Renal cortex interstitium (tissue), 11 donors: ENCODE data around the gene GLO1. TPM values are rescaled to one million over a fixed set of nuclear protein-coding genes. Genes with fewer than 3 reads are reported as not detected.

Experiments
- DNase-seq, 11 donors: peaks; one replicate each; pipeline ENCODE4 v3.0.0-alpha.2; 2013; ENCODE audit warnings: low read depth in 9 of 11, low spot score in 4 of 11; ENCODE audit errors: extremely low read depth in 1 of 11
- polyA plus RNA-seq, 3 donors: library from polyadenylated mRNA; unstranded; fragments of 120-200 nt; gene quantifications; one replicate each; pipeline ENCODE4 v1.2.1, GENCODE V29; 2013; ENCODE audit not compliant: insufficient read length in 3 of 3

Gene GLO1
- polyA plus RNA-seq, 3 donors, result 134 to 167 (median 137) TPM

DNA sequence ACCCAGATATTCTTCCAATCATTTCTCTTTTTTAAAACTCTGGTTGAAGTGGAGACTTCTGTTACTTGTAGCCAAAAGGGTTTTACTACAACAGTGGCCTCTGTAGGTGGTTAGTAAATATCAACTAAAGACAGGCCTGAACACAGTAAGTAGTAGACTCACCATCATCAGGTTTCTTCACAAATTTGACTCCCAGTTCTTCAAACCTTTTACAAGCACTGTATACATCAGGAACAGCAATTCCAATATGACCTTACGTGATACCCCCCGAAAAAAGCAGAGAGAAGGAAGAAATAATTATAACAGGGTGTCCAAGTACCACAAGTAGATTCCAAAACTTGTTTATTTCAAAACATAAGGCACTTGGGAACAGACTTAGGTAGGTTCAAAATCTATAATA is 21.1 kb downstream of the GLO1 start:
- no peak for DNase-seq

DNA sequence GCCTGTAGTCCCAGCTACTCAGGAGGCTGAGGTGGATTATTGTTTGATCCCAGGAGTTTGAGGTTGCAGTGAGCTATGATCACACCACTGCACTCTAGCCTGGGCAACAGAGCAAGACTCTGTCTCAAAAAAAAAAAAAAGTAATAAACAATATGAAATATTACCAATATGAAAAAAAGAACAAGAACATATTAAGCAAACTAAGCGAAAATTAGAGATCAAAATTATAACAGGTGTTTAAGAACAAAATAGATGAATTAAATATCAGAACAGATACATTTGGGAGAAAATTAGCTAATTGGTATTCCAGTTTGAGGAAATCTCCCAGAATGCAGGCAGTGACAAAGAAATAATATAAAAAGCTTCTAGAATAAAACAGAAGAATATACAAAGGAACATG is 23.3 kb downstream of the GLO1 start:
- DNase-seq, result no peak

DNA sequence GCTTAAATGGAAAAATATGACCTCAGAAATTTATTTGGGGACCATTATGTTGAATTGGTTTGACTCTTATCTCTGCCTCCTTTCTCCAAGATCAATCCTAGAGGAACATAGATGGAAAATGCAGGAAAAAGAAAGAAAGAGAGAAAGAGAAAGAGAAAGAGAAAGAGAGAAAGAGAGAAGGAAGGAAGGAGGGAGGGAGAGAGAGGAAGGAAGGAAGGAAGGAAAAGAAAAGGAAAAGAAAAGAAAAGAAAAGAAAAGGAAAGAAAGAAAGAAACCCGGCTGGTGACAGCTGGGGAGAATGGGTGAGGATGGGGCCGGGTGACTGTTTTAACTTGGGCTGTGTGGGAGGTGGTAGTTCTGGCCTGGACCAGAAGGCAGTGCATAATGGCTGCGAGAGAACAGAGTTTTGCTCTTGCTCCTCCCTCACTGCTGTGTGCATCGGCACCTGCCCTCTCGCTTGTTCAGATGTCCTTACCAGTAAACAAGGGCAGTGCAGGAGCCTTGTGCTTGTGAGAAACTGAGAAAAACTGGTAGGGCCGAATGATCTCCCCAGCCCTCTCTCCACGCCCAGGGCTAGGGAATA is 24.7 kb downstream of the GLO1 start:
- DNase-seq, result no peak

DNA sequence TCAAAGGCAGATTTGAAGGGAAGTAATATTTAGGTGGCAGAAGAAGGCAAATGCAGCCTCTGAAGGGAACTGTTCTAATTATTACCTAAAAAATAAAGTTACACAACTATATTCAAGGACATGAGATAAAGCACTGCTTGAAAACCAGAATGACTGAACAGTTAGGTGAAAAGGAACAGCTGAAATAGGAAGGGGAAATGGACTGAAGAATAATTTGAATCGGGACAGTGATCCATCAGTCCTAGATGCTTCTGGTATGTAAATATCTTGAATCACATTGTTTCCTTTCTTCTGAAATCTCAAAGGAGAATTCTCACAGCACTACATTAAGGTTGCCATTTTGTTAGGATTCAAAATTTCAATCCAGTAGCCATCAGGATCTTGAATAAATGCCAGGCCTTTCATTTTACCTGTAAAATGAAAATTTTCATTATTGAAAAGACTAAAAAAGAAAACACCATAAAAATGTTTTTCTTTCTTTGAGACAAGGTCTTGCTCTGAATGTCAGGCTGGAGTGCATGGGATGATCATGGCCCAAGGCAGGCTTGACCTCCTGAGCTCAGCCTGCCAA is 25.9 kb downstream of the GLO1 start:
- no peak for DNase-seq

DNA sequence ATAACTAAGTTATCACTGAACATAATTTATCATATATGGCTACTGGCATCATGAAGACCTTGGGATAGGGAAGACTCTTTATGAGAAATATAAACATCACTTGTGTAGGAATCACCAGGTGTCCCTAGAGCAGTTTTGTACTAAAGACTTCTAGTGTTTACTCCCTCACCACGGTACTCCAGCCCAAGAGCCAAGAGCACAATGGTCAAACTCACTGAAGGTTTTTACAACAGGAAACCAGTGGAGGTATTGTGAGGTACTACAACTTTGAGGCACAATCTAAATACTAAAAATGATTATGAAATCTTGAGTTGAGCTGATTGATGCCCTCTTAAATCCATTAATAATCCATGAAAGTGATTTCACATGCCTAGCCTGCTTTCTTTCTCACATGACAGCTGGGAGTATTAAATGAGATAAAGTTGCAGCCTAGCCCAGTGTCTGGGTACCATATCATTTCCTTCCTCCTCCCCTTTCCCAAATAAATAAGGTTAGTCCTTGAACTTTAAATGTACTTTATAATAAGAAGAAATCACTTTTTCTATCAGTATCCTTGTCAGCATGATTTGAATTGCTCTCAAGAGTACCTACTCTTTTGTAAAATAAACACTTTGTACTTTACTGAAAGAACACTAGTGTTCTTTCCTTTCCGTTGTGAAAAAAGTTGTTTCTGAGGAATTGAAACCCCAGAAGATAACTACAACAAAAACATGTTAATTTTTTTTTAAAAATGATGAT is 26.5 kb downstream of the GLO1 start:
- DNase-seq, result no peak

DNA sequence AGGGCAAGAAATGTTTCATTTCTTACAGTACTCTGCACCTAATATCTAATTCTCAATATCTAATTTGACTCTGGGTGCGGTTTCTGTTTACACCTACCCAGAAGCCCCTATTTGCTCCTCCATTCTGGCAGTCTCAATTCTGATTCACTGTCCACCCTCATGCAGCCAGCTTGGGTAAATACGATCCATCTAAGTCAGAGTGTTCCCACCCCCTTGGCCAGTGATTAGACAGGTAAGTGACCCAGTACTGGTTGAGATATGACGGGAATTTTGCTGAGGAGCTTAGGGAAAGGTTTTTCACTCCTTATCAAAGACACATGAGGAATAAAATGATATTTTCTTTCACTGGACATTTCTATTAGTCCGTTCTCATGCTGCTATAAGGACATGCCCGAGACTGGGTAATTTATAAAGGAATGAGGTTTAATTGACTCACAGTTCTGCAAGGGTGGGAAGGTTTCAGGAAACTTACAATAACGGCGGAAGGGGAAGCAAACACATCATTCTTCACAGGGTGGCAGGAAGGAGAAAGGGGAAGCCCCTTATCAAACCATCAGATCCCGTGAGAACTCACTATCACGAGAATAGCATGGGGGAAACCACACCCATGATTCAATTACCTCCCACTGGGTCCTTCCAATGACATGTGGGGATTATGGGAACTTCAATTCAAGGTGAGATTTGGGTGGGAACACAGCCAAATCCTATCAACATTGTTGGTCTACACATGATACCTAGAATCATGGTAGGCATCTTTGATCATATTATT is 29.4 kb downstream of the GLO1 start:
- DNase-seq, result no peak

DNA sequence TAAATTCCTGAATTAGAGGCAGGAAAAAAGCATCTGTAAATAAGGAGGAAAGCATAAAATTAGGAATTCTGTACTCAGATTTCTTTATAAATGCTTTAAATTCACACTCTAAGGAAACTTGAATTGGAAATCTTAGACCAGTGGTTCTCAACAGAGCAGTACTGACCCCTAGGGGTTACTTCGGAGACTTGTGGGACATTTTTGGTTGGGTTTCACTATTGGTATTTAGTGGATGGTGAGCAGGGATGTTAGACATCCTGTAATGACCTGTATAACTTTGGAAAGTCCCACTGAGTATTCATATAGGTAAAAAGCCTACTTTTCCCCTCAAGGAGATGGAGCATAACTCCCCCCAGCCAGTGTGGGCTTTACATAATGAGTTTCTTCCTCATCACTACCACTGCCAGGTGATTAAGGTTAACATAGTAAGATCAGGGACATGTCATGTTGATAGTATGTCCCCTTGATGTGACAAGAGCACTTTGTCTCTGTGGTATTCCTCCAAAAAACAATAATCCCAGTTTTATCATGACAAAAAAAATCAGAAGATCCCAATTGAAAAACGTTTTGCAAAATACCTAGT is 31.0 kb downstream of the GLO1 start:
- peak; percentile 5 to 39 (median 18) for DNase-seq

DNA sequence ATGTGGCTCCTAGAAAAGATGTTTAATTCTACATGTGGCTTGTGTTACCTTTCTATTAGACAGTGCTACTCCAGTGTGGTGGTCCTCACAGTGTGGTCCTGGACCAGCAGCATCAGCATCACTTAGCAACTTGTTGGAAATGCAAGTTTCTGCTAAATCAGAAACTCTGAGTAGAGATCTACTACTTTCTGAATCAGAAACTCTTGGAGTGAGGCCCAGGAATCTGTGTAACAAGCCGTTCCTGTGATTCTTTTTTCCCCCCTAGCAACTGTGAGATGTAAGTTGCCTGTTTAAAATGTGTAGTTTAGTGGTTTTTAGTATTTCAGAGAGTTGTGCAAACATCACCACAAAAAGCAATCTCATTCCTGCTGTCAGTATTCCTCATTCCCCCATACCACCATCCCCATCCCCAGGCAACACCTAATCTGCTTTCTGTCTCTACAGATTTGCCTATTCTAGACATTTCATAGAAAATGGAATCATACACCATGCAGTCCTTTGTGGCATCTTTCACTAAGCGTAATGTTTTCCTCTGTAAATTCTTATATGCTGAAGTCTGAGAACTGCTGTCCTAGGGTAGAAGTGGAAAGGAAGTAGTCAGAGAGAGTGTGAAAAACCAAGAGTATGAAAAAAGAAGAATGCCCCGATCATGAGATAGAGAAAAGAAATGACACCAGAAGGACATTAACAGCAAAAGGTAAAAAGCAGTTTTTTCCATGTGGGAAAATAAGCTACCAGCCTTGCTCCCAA is 44.4 kb downstream of the GLO1 start:
- DNase-seq, result no peak

DNA sequence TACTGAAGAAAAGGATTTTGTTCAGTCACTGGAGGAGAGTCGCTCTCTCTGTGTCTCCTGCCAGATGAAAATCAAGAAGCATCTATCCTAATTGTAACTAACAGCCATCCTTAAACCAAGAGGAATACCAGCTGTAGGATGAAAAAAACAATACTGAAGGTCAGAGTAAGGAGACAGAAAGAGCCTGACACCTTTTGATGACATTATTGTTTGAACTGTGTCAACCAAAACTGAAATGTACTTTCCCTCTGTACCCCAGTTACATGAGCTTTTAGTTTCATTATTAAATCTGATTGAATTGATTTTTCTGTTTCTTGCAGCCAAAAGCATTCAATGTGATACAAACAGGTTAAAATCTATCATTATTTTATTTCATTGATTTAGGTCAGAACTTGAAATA is 46.0 kb downstream of the GLO1 start:
- DNase-seq, result no peak

DNA sequence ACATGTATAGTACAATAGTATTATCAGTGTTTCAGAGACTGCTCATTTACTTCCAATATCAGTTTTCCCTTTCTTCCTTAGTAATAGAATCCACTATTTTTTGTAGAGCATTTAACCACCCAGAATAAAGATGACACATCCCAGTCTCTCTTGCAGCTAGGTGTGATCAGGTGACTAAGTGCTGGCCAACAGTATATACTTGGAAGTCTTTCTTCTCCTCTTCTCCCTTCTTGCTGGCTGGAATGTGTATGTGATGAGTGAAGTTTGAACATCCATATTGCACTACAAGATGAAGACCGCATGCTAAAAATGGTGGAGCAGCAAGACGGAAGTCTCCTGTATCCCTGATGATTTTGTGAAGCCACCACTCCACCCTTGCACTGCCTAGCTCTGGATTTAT is 48.7 kb downstream of the GLO1 start:
- no peak for DNase-seq

DNA sequence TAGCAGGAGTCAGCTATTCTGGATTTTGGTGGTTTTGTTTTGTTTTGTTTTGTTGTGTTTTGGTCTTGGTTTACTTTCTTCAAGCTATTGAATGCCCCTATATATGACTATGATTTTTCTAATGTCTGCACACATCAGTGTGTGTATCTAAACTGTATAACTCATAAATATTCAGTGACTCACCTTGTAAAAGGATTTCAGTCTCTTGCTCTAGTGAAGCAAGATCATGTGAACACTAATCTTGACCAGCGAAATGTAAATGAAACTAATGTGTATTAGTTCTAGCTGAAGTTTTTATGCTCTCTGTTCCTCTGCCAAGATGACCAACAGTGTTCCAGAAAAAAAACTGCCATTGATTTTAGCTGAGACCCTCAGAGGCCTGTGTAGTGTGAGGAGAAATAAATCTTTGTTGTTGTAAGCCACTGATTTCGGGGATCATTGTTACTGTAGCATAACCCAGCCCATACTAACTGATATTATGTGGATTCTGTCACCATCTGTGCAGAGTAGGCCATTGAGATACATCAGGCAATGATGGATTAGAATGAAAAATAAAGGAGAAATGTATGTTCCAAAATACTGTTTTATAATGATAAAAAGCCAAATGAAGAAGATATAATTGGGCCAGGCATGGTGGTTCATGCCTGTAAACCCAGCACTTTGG is 51.7 kb downstream of the GLO1 start:
- no peak for DNase-seq

DNA sequence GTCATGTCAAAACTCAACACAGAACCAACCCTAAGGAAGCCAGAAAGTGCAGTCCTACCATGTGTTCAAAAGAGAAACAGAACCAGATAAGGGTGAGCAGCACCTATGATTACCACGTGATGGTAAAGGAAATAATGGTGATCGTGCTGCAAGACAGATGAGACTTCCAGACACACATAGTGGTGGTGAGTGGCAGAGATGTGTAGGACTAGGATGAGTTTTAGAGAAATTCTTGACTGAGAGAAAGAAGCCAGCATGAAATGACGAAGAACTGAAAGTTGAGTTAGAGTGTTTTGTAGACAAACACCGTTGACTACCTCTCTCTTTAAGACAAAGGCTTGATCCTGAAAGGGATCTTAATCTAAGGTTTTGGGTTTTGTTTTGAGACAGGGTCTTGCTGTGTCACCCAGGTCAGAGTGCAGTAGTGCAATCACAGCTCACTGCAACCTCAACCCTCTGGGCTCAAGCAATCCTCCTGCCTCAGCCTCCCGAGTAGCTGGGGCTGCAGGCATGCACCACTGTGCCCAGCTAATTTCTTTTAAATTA is 52.7 kb downstream of the GLO1 start:
- no peak for DNase-seq

DNA sequence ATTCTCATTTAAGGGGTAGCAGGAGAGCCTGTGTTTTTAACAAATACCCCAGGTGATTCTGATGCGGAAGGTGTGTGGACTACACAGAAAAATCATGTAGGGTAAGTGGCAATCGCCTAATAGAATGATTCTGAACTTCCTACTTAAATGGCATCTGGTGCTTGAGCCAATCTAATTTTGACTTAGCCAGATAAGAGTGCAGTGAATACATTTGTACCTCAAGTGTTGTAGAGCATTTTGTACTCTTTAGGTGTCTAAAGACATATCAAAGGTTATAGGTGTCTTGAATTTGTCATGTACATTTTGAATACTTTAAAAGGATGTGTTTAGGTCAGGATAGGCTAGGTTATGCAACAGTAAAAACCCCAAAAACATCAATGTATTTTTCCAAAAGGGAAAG is 53.2 kb downstream of the GLO1 start:
- no peak for DNase-seq

DNA sequence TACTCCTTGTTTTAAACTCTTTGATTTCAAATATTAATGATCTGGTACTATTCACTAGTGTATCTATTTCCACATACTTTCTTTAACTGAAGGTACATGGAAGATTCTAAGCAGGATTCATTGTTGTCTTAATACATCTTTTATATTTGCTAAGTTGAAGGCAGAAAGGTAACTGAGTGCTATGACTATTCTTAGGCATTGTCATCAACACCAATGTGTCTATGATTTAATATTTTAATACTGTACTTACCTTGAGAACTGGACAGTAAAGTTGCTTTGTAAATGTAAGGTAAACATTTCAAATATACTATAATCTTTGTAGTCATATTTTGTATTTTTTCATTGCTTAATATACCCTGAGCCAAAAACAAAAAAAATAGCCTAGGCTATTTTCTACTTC is 54.3 kb downstream of the GLO1 start:
- no peak for DNase-seq

DNA sequence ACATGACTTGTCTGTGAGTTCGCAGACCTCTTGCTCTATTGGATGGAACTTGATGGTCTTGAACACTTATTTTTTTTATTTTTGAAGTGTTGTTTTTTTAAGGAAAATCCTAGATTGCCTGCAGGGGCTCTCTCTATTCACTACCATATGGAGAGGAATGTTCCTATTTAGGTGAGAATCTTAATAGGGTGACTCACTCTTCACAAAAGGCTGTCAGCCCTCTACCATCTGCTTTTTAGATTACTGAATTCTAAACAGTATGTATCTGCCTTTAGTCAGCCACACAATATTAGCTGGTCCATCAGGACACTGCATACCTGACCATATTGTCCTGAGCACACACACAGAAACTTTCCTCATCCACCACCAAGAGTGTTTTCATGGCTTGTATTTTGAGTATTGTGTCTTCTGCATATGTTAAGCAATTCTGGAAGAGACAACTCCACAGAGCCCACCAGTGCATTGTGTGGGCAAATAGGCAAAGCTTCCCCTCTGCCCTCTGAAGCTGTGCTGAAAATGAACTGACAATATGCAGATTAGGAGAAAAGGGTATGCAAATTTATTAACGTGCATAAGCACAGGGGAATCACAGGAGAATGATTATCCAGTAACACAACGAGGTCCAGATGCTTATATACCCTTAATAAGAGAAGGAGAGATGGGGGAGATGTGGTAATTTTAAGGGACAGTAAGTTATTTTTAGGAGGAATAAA is 56.6 kb downstream of the GLO1 start:
- no peak for DNase-seq

DNA sequence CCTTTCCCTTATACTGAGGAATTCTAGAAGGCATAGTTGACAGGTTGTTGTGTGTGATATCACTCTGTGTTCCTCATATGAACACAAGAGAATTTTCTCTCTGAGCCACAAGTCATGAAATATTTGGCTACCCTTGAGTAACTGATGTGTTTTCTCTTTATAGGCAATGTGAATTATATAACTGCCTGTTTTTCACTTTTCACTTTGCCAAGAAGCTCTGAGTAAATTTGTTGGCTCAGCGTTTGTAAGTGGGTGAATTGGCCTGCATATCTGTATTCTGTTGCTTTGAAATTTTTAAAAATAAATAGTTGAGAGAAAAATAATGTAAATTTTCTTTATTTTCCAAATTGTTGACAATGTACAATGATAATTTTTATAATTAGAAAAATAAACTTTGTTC is 58.0 kb downstream of the GLO1 start:
- no peak for DNase-seq

DNA sequence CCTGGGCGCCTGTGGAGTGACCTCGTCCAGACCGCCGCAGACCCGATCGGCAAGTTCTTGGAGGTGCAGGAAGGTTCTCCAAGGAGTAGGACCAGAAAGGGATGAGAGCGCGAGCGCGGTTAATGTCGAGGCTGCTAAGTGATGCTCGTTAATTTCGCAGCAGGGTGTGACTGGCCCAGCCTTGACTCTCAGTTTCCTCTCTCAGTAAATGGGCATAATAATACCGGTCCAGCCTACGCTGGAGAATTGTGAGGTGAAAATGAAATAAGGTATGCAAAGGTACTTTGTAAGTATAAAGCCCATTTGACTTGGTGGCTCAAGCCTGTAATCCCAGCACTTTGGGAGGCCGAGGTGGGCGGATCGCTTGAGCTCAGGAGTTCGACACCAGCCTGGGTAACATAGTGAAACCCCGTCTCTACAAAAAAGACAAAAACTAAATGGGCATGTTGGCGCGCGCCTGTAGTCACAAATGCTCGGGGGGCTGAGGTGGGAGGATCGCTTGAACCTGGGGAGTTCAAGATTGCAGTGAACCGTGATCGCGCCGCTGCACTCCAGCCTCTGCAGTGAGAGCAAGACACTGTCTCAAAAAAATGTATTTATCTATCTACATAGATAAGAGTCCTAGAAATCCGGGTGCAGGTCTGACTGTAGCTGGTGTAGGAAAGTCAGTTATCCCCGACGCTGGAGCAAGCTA is 62.6 kb downstream of the GLO1 start:
- no peak for DNase-seq
